Brain microvascular endothelial cell (primary cell): ENCODE data around the gene AGBL4.

ENCODE experiments used
- DNase-seq: peaks from one replicate; pipeline ENCODE4 v3.0.0-alpha.2; 2020
- H3K27ac ChIP-seq: fragments of 250-450 bp; sonication (Bioruptor Pico); 2 replicates; pipeline ENCODE4 v1.5.1; 2020; ENCODE audit warnings: mild to moderate bottlenecking, moderate library complexity
- H3K27me3 ChIP-seq: fragments of 250-450 bp; sonication (Bioruptor Pico); replicated peaks from 2 replicates; pipeline ENCODE4 v1.5.1; 2020; ENCODE audit warnings: mild to moderate bottlenecking
- H3K36me3 ChIP-seq: fragments of 250-450 bp; sonication (Bioruptor Pico); replicated peaks from 2 replicates; pipeline ENCODE4 v1.5.1; 2020; ENCODE audit warnings: mild to moderate bottlenecking
- H3K4me3 ChIP-seq: 2 replicates; pipeline ENCODE4 v1.5.1; 2011; ENCODE audit warnings: low read depth, mild to moderate bottlenecking, control low read depth, low read length, moderate library complexity
- CTCF ChIP-seq: IDR thresholded peaks from 2 replicates; pipeline ENCODE4 v1.5.1; 2011; ENCODE audit warnings: low read depth, mild to moderate bottlenecking, moderate library complexity, low read length, control low read depth, inconsistent platforms; ENCODE audit errors: missing control alignments
- in situ Hi-C: cut with HindIII; loops from 2 replicates; pipeline ENCODE4 v1.10.0; 2017; ENCODE audit warnings: low sequenced_read_pairs, low pct_ligation_motif_present

AGBL4 gene

GRCh38 chr1:48969971-48970370, 1053.8 kb downstream of the AGBL4 start:
- Histone ChIP-seq H3K27ac (no peak overlapping the region), H3K36me3 (no peaks in the 10 kb centered on the region), H3K4me3 (no peak overlapping the region), H3K27me3 (no peaks in the 10 kb centered on the region)
- TF ChIP-seq CTCF, result no peak
- in situ Hi-C loops, result no loop called here
- no peak for DNase-seq

GRCh38 chr1:48967318-48967717, 1056.4 kb downstream of the AGBL4 start:
- Histone ChIP-seq H3K27ac (no peak overlapping the region), H3K36me3 (no peaks in the 10 kb centered on the region), H3K4me3 (no peak overlapping the region), H3K27me3 (no peaks in the 10 kb centered on the region)
- in situ Hi-C loops, result no loop called here
- TF ChIP-seq CTCF, result no peak
- no peak for DNase-seq

DNA sequence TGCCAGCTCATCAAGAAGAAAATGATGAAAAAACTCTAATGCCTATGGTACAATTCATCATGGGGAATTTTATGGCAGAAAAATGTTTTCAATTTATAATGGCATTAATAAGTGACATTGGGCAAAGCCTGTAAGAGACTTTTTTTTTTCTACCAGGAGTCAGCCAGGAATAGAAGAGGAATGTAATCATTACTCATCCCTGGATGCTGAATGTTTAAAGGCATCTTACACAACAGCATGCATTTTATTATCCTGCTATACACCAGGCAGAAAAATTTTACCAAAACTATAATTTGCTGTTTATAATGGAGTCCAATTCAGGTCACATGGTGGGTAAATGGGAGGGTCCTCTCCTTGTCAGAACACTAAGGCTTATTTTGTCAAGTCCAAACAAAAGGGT, 1057.2 kb downstream of the AGBL4 start:
- Histone ChIP-seq H3K4me3 (no peak overlapping the region), H3K27ac (no peak overlapping the region), H3K27me3 (no peaks in the 10 kb centered on the region), H3K36me3 (no peaks in the 10 kb centered on the region)
- in situ Hi-C loops, result no loop called here
- no peak for TF ChIP-seq CTCF
- no peak for DNase-seq

GRCh38 chr1:48960320-48960719, 1063.4 kb downstream of the AGBL4 start:
- no peak for TF ChIP-seq CTCF
- in situ Hi-C loops, result no loop called here
- Histone ChIP-seq H3K27me3 (no peaks in the 10 kb centered on the region), H3K4me3 (no peak overlapping the region), H3K27ac (no peak overlapping the region), H3K36me3 (no peaks in the 10 kb centered on the region)
- DNase-seq, result no peak

DNA sequence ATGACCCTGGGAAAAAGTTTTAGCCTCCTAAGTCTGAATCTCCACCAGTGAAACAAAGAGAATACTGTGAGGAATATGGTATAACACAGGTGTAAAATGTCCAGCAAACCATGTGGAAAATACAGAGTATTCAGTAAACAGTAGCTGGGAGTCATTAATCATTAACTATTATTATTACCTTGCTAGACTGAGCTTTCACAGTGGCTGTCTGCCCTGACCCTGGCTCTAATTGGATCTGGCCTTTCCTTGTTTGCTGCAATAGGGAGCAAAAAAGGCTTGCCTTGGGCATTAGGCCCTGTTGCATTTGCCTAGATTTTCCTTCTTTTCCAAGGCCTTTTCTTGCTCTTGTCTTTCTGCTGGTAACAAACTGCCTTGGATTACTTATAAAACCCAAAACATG, 1068.0 kb downstream of the AGBL4 start:
- no peak for TF ChIP-seq CTCF
- Histone ChIP-seq H3K27me3 (no peaks in the 10 kb centered on the region), H3K36me3 (no peaks in the 10 kb centered on the region), H3K4me3 (no peak overlapping the region), H3K27ac (no peak overlapping the region)
- DNase-seq, result no peak
- in situ Hi-C loops, result no loop called here

- Histone ChIP-seq H3K4me3 (no peak overlapping the region), H3K27me3 (no peaks in the 10 kb centered on the region), H3K36me3 (no peaks in the 10 kb centered on the region), H3K27ac (no peak overlapping the region)
- in situ Hi-C loops, result no loop called here
- TF ChIP-seq CTCF, result no peak
- DNase-seq, result no peak
These were observed 1070.1 kb downstream of the AGBL4 start for GRCh38 chr1:48953617-48954016.
